Stimulated activated CD4-positive, alpha-beta T cell treated with anti-CD3 and anti-CD28 coated beads, Interleukin-1b, Interleukin-23, amount 100 ng/mL, for 48 hours (primary cell): Measurements from ENCODE around the gene MEIS1.
A peak's percentile ranks its signal among the peaks of the same experiment; 100 is the strongest.

ENCODE experiments used
- DNase-seq: peaks from one replicate; pipeline ENCODE4 v3.0.0-alpha.2; 2020

The MEIS1 gene

DNA sequence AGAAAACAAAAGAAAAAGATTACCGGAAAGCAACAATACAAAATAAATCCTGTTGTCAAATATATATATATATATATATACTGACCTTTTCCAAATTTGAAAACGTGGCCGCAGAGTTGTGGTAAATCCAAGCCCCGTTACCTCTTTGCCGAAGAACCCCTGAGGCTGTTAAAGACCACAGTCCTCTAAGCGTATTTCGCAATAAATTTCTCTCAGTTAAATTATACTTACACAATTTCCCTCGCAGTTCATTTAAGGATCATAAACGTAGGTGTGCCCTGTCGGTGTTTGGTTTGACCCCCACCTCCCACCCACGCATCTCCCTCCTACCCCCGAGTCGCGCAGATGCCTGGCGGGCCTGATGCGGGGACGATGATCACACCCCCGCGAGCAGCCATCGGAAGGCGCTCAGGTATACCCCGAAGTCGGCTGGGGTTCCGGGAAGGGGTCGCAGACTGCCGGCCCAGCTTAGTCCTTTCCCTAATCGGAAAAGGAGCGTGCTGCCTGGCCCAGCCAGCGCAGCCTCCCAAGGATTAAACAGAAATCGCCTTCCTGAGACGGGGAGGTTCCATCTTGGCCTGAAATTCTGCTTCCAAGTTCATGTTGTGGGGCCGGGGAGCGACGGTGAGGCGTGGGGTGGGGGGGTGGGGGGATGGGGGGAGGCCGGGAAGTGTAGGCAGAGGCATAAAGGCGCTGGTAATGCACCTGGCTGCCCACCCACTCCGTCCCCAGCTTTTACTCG is 2.9 kb upstream of the MEIS1 start:
- DNase-seq, result no peak

DNA sequence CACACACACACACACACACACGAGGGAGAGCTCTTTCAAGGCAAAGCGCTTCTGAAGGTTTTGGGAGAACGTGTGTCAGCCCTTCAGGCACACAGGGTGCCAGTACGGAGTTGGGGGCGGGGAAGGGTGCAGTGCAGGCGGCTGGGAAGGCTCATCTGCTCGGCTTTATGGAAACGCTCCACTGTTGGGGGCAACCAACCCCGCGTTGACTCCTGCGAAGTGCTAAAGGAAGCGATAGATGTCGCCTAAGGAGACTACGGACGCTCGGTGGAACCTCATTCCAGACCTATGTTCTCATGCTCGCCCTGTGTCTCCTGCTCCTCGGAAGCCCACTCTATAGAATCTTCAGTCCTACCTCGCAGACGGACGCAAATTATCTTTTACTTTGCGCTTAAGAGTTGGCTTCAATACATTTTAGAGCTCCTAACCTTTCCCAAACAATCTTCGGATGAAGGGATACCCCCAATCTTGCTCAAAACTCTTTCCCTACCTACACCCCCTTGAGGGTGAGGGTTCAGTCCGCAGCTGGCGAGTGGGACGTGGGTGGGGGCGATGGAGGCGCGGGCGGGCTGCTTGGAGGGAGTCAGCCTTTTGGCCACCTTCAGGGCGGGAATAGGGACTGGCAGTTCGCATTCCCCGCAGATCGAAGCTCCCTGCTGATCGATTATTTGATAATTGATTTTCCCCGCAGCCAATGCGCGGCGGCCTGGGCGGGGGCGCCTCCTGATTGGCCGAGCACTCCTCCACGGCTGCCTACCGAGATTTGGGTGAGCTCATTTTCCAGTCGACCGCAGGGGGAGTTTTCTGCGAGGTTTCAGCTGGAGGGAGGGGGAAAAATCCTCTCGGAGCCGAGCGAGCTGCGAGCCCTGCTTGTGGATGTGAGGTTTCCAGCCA is 1.9 kb upstream of the MEIS1 start:
- peak; percentile 33 for DNase-seq

- DNase-seq, result no peak
Observed at GRCh38 chr2:66433695-66433944, 1.3 kb upstream of the MEIS1 start.

DNA sequence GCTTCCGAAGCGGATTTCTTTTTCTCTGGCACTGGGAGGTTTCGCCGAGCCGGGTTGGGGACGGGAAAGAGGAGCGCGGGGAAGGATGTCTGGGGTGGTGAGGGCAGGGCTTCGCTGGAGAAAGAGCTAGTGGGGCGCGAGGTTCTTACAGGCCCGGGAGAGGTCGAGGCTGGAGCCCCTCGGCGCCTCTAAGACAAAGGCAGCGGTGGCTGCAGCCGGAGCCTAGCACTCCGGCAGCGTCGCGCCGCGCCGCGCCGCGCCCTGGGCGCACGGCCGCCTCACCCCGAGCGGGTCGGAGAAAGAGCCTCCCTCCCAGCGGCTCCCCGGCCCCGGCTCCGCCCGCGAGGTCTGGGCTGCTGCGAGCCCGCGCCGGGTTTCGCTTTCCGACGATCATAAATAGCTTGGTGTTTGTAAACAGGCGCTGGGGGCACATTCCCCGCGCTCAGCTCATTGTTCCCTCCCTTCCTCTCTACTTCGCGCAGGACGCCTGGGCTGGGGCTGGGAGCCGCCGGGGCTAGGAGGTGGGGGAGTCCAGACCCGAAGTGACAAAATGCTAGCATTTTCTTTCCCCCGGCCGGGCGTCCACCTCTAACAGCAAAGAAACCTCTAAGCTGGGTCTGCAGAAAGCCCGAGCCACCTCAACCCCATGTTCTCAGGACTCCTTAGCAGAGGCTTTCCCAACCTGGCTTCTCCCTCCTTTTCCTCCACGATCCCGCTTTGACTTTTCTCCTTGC is 813 bp upstream of the MEIS1 start:
- DNase-seq, result no peak

DNA sequence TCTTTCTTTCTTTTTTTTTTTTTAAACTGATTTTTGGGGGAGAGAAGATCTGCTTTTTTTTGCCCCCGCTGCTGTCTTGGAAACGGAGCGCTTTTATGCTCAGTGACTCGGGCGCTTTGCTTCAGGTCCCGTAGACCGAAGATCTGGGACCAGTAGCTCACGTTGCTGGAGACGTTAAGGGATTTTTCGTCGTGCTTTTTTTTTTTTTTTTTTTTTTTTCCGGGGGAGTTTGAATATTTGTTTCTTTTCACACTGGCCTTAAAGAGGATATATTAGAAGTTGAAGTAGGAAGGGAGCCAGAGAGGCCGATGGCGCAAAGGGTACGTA is 587 bp downstream of the MEIS1 start:
- no peak for DNase-seq

GRCh38 chr2:66435963-66436362 is 1.0 kb downstream of the MEIS1 start:
- DNase-seq, result no peak

- DNase-seq, result no peak
Observed at GRCh38 chr2:66436581-66437001, 1.7 kb downstream of the MEIS1 start.

DNA sequence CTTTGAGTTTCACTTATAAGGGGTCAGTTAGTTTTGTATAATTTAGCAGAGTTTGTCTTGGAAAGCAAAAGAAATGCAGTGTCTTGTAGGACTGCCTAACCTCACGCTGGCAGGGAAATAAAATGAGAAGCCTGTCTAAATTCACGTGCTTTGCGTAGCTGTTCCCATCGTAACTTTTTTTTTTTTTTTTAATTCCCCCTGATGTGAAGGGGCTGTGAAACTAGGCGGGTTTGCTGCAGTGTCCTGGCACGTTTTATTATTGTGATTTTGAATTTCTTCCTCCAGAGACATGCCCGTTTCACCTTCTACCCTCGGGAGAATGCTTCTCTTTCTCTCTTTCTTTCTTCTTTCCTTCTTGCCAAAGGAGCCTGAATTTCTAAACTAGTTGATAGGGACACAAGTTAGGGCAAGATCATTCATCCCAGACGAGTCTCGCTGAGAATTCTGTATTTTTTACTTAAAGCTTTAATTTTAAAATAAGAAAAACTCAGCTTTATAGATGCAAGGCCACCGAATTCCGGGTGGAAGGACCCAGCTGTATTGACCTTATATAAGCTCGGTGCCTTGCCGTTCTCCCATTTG is 2.3 kb downstream of the MEIS1 start:
- DNase-seq, result no peak

DNA sequence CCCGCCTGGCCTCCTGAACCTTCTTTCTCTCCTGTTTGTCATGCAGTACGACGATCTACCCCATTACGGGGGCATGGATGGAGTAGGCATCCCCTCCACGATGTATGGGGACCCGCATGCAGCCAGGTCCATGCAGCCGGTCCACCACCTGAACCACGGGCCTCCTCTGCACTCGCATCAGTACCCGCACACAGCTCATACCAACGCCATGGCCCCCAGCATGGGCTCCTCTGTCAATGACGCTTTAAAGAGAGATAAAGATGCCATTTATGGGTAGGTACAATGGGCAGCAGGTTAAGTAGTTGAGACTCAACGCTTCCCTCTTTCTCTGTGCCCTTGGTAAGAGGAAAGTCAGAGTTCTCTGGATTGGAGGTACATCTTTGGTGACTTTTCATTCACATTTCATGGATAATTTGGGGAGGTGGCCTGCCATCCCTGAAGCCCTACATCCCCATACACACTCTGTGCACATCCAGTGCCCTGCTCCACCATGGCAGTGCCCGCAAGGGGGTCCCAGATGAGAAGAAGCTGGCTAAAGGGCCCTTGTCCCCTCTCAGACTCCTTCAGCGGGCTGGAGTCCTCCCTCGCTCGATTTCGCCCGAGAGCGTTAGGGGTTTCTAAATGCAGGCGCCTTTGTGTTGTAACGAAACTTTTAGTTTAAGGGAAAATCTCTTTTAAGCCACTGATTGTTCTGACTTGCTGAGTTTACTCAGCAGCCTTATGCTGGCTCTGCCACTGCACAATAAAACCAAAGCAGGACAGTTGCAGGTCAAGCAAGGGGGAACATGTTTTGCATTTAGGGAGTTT is 3.0 kb downstream of the MEIS1 start:
- no peak for DNase-seq

DNA sequence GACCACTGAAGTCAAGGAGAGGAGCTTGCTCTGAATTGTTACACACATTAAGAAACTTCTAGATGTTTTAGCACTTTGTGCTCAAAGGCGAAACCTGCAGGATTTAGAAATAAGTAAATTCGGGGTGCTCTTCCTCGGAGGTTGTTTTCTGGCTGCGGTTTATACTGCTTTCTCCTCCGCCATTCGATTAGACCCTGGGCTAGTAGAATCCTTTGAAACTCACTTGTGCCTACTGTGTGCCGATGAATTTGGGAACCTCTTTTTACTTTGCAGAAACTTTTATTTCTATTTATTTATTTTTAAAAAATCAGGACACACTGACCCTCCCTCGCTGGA is 3.5 kb downstream of the MEIS1 start:
- DNase-seq, result no peak

DNA sequence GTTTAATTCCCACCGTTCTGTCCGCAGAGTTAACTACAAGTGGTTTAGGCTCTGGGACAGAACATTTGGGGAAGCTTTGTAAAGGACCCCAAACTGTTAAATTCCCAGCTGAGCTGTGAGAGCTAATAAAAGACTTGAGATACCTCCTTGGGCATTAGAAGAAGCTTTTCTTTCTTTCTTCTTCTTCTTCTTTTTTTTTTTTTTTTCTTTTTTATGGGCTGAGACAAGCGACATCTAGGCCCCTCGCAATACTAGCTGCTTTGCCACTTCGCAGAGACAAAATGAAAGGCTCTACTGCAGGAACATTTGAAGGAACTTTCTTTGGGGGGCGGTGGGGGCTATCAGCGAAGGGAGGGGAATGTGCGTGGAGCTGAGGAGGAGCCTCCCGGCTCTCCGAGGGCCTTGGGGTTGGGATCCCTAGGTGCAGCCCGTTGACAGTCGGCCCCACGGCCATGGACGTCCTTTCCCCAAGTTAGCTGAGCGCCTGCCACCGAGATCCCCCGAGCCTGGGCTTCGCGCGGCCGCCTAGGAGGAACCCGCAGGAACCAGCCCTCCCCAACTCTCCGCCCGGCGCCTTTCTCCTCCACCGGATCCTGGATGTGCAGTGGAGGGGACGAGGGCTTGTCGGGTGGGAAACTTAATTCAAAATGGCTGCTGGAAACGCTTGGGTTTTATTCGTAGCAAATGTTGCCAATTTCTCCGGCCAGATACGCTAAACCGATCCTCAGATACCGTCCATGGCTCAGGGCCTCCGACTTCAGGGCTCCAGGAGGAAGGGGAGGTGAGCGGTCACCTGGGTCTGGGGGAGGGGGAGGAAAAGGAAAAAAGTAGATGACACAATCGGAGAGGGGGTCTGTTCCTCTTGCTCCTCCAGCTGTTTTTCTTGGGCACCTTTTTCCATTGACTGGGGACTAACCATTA is 4.2 kb downstream of the MEIS1 start:
- no peak for DNase-seq

DNA sequence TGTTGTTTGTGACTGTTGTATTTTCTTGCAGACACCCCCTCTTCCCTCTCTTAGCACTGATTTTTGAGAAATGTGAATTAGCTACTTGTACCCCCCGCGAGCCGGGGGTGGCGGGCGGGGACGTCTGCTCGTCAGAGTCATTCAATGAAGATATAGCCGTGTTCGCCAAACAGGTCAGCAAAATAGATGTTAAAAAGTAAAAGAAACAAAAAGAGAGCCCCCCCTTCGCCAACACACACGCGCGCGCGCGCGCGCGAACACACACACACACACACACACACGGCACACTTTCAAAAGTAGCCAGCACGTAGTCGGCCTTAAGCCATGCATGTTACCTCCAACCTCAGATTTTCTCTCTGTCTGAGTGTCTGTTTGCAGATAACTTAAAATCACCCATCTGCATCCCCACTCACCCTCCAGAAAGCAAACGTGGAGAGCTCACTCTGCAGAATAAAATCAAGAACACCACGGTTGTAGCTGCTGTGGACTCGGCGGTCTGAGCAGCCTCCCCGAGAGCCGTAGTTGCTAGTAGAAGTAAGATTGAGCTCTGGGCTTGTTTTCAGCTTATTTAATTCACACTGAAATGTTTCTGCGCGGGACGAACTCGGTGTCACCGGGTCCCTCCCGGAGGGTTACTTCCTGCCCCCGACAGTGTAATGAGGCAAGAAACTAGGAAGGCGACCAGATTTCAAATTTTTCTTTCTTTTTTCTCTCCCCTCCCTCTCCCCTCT is 5.1 kb downstream of the MEIS1 start:
- no peak for DNase-seq

DNA sequence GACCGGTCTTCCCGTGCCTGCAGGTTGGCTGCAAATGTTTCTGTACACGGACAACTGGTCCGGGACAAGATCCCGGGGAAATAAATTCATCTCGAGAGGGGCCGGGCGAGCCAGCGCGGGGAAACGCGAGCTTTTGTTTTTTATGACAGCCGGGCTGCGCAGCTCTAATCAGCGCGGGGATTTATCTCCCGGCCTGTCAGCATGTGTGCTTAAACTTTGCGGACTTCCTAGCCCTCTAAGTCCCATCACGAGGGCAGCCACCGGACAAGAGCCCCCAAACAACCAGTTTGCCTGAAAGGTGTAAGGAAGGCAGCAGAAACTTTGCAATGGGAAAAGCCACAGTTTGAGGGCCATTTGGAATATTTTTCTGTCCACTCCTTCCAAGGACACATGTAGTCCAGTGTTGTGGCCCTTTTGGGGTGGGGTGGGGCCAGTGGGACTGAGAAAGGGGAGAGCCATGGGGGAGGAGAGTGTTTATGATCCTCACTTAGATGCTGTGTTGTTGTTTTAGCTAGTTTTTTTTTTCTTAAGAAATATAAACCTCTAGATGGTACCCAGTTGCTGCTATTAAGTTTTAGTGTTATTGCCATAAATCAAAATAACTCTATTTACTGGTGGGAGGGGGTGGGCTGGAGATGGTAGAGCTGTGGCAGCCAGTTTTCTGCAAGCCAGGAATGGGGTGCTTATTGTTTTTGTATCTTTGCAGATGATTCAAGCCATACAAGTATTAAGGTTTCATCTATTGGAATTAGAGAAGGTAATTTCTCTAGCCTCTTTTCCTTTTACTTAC is 6.0 kb downstream of the MEIS1 start:
- no peak for DNase-seq

DNA sequence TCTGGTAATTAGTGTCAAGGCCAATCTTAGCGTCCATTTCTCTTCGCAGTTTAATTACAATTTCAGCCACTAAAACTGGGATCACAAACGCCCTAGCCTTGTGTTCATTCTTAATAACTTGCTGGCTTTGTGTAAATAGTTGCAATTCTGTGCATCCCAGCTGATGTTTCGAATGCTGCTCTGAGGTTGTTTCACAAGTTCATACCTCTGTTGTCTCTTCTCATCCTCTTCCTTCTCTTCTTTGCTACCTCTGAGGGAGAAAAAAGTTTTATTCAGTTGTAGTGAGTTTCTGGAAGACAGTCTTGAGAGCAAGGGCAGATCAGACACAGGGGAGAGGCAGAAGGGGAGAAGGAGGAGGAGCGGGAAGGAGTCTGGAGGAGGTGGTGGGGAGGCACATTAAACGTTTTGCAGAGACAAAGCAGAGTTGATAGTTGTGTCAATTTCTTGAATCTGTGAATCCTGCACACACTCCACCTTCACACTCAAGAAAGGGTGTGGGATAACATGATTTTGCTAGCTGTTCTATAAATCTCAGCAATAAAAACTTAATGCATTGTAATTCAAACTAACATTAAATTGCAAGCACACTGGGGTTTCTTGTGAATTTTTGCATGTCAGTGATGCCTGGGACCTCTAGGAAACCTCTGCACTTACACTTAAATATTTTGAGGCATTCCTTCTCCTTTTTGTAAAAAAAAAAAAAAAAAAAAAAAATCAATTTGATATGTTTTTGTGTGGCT is 6.8 kb downstream of the MEIS1 start:
- no peak for DNase-seq

GRCh38 chr2:66442516-66443185 is 7.7 kb downstream of the MEIS1 start:
- DNase-seq, result no peak

DNA sequence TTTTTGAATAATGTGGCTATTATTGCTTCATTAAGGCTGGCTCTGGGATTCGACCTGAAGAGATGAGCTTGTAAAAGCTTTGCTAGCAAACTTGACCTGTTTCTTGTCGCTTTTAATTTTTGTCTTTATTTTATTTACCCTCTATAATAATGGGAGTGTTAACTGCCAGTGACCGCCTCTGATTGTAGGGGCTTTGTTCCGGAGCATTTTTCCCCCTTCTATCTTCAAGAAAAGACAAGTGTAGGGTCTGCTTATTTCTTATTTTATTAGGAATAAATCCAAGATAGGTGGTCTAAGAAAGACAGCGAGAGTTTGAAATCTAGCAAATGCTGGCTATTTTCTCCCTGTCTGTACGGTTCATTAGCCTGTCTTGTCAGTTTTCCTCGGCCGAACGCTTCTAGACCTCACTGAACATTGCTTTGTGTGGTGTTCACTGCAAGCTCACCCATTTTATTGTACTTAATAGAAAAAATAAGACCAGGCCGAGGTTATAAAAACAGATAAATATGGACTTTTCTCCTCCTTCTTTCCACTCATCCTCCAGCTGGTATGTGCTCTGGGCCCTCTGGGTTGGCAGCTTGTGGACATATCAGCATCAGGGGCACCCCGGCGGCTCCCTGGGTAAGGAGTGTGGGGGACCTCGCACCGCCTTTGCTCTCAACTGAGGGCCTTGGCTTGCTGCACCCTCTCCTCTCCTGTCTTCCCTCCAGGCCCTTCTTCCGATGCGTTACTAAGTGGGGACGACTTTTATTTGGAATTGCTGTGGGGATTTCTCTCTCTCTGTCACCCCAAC is 8.5 kb downstream of the MEIS1 start:
- no peak for DNase-seq

GRCh38 chr2:66443979-66444861 is 9.3 kb downstream of the MEIS1 start:
- no peak for DNase-seq
